NB4 (cell line): Measurements from ENCODE around the gene P2RY2.

Experiments
- DNase-seq: peaks from one replicate; pipeline ENCODE4 v3.0.0; 2010; ENCODE audit warnings: low read depth
- H3K4me3 ChIP-seq: one replicate; pipeline ENCODE4 v1.5.1; 2011; ENCODE audit warnings: mild to moderate bottlenecking, low read depth, low read length, moderate library complexity
- CTCF ChIP-seq: IDR thresholded peaks from one replicate; pipeline ENCODE4 v1.5.1; 2012; ENCODE audit warnings: low read depth, low read length
- MAX ChIP-seq: IDR thresholded peaks from 2 replicates; pipeline ENCODE4 v1.6.1; 2011; ENCODE audit warnings: low read depth, low read length
- MYC ChIP-seq: IDR thresholded peaks from 2 replicates; pipeline ENCODE4 v1.6.1; 2011; ENCODE audit warnings: low read depth, low read length
- POLR2A ChIP-seq: IDR thresholded peaks from 2 replicates; pipeline ENCODE4 v1.6.1; 2011; ENCODE audit warnings: mild to moderate bottlenecking; ENCODE audit not compliant: insufficient read length; ENCODE audit errors: extremely low read depth

Gene P2RY2

GRCh38 chr11:73265853-73266645, 48.0 kb downstream of the P2RY2 start:
- no peak for DNase-seq
- no peak overlapping the region for H3K4me3 ChIP-seq
- TF ChIP-seq MAX: no peak
- TF ChIP-seq CTCF: no peak
- no peak for TF ChIP-seq MYC
- no peak for TF ChIP-seq POLR2A

- no peak for TF ChIP-seq CTCF
- no peak for TF ChIP-seq MYC
- no peak for TF ChIP-seq MAX
- TF ChIP-seq POLR2A: no peak
- H3K4me3 ChIP-seq: no peak overlapping the region
- no peak for DNase-seq
Observed at GRCh38 chr11:73266646-73267020, 48.6 kb downstream of the P2RY2 start.

GRCh38 chr11:73267122-73267846, 49.2 kb downstream of the P2RY2 start:
- no peak overlapping the region for H3K4me3 ChIP-seq
- TF ChIP-seq MAX: no peak
- no peak for DNase-seq

- DNase-seq: no peak
- no peak for TF ChIP-seq CTCF
- TF ChIP-seq MAX: no peak
- TF ChIP-seq MYC: no peak
- no peak for TF ChIP-seq POLR2A
Observed at GRCh38 chr11:73267906-73268540, 49.9 kb downstream of the P2RY2 start.

GRCh38 chr11:73268671-73269271, 50.7 kb downstream of the P2RY2 start:
- DNase-seq: no peak
- no peak for TF ChIP-seq CTCF
- TF ChIP-seq MYC: no peak
- no peak for TF ChIP-seq MAX
- TF ChIP-seq POLR2A: no peak
- H3K4me3 ChIP-seq: no peak overlapping the region

More at GRCh38 chr11:73267906-73268540, 49.9 kb downstream of the P2RY2 start:
- no peak overlapping the region for H3K4me3 ChIP-seq
